OCI-LY1 (cell line): ENCODE results near the gene EWSR1.

Experiments used
- H2AFZ ChIP-seq: fragments of 200-600 bp; sonication (generic), shearing (Covaris generic); 2 replicates; pipeline ENCODE4 v1.6.0; 2014; ENCODE audit warnings: antibody characterized with exemption, mild to moderate bottlenecking, low read length
- H3F3A ChIP-seq: fragments of 200-600 bp; sonication (generic), shearing (Covaris generic); 2 replicates; pipeline ENCODE4 v1.6.0; 2014; ENCODE audit warnings: mild to moderate bottlenecking, antibody characterized with exemption, low read length, moderate library complexity; ENCODE audit not compliant: insufficient read depth
- H3K27ac ChIP-seq: fragments of 200-600 bp; sonication (generic); 2 replicates; pipeline ENCODE4 v1.5.1; 2014; ENCODE audit warnings: low read length, mixed run types, mild to moderate bottlenecking, low read depth; ENCODE audit not compliant: poor library complexity, severe bottlenecking
- H3K27me3 ChIP-seq: fragments of 200-600 bp; sonication (generic); 2 replicates; pipeline ENCODE4 v1.6.0; 2014; ENCODE audit warnings: antibody characterized with exemption, mild to moderate bottlenecking, low read length, moderate library complexity; ENCODE audit not compliant: insufficient read depth
- H3K36me3 ChIP-seq: fragments of 200-600 bp; sonication (generic); 2 replicates; pipeline ENCODE4 v1.6.1; 2014; ENCODE audit warnings: mild to moderate bottlenecking, antibody characterized with exemption, low read length, moderate library complexity, mixed read lengths; ENCODE audit not compliant: insufficient read depth
- H3K4me1 ChIP-seq: fragments of 200-600 bp; sonication (generic); 2 replicates; pipeline ENCODE4 v1.5.1; 2014; ENCODE audit warnings: mild to moderate bottlenecking, low read length, moderate library complexity; ENCODE audit not compliant: insufficient read depth, severe bottlenecking
- H3K4me2 ChIP-seq: fragments of 200-600 bp; sonication (generic), shearing (Covaris generic); 2 replicates; pipeline ENCODE4 v1.6.1; 2014; ENCODE audit warnings: low read length
- H3K4me3 ChIP-seq: fragments of 200-600 bp; sonication (generic); 2 replicates; pipeline ENCODE4 v1.5.1; 2014; ENCODE audit warnings: low read length, low read depth, mild to moderate bottlenecking, mixed read lengths; ENCODE audit not compliant: poor library complexity, severe bottlenecking
- H3K79me2 ChIP-seq: fragments of 200-600 bp; shearing (Covaris generic); 2 replicates; pipeline ENCODE4 v1.6.1; 2016; ENCODE audit warnings: mixed run types, low read length, mixed read lengths; ENCODE audit not compliant: insufficient read depth
- H3K9ac ChIP-seq: fragments of 200-600 bp; sonication (generic), shearing (Covaris generic); 2 replicates; pipeline ENCODE4 v1.6.1; 2014; ENCODE audit warnings: mild to moderate bottlenecking, low read length, mixed read lengths
- H3K9me2 ChIP-seq: fragments of 200-600 bp; sonication (generic), shearing (Covaris generic); 2 replicates; pipeline ENCODE4 v1.6.1; 2014; ENCODE audit warnings: low read depth, mild to moderate bottlenecking, low read length, mixed read lengths
- H3K9me3 ChIP-seq: fragments of 200-600 bp; shearing (Covaris generic); 2 replicates; pipeline ENCODE4 v1.6.1; 2014; ENCODE audit warnings: low read length, mixed read lengths
- H4K20me1 ChIP-seq: fragments of 200-600 bp; sonication (generic), shearing (Covaris generic); 2 replicates; pipeline ENCODE4 v1.6.0; 2016; ENCODE audit warnings: mild to moderate bottlenecking, low read length; ENCODE audit not compliant: insufficient read depth
- CTCF ChIP-seq: fragments of 200-600 bp; sonication (generic), shearing (Covaris generic); IDR thresholded peaks from 2 replicates; pipeline ENCODE4 v1.5.1; 2017; ENCODE audit warnings: mild to moderate bottlenecking, antibody characterized with exemption, low read length, moderate library complexity, mixed read lengths
- EZH2 ChIP-seq: fragments of 200-600 bp; sonication (generic), shearing (Covaris generic); IDR thresholded peaks from 2 replicates; pipeline ENCODE4 v1.8.0; 2017; ENCODE audit warnings: borderline replicate concordance, mixed run types, mild to moderate bottlenecking, antibody characterized with exemption, low read length, moderate library complexity, mixed read lengths

Gene EWSR1

GRCh38 chr22:29254286-29254660 is 13.8 kb upstream of the EWSR1 start:
- no peak overlapping the region for H3K9ac ChIP-seq
- no peaks in the 10 kb centered on the region for H4K20me1 ChIP-seq
- H3K9me3 ChIP-seq: no peaks in the 10 kb centered on the region
- no peaks in the 10 kb centered on the region for H3K79me2 ChIP-seq
- TF ChIP-seq CTCF (no peak), EZH2 (no peak)
- no peak overlapping the region for H3K27ac ChIP-seq
- no peak overlapping the region for H3K4me2 ChIP-seq
- no peaks in the 10 kb centered on the region for H3K9me2 ChIP-seq
- no peak overlapping the region for H3K4me3 ChIP-seq
- no peaks in the 10 kb centered on the region for H3K4me1 ChIP-seq
- H3K27me3 ChIP-seq: no peaks in the 10 kb centered on the region
- no peaks in the 10 kb centered on the region for H3F3A ChIP-seq
- no peaks in the 10 kb centered on the region for H3K36me3 ChIP-seq
- no peak overlapping the region for H2AFZ ChIP-seq

GRCh38 chr22:29255064-29255621 is 12.9 kb upstream of the EWSR1 start:
- Histone ChIP-seq H4K20me1 (no peaks in the 10 kb centered on the region), H3K9me3 (no peaks in the 10 kb centered on the region), H3F3A (no peaks in the 10 kb centered on the region), H3K79me2 (no peaks in the 10 kb centered on the region), H3K9me2 (no peaks in the 10 kb centered on the region), H3K4me2 (no peak overlapping the region), H3K9ac (no peak overlapping the region), H3K4me3 (no peak overlapping the region), H3K4me1 (no peaks in the 10 kb centered on the region), H3K27ac (no peak overlapping the region), H3K36me3 (peaks cover 5% of the 10 kb centered on the region; the same call in 1 of the 2 replicates), H3K27me3 (no peaks in the 10 kb centered on the region), H2AFZ (no peak overlapping the region)
- TF ChIP-seq EZH2: no peak
- no peak for TF ChIP-seq CTCF

- no peak overlapping the region for H3K27ac ChIP-seq
- no peaks in the 10 kb centered on the region for H3K4me1 ChIP-seq
- no peak overlapping the region for H3K4me3 ChIP-seq
- H3K9me2 ChIP-seq: no peaks in the 10 kb centered on the region
- TF ChIP-seq CTCF (no peak), EZH2 (no peak)
- no peak overlapping the region for H3K4me2 ChIP-seq
- H3F3A ChIP-seq: no peaks in the 10 kb centered on the region
- no peaks in the 10 kb centered on the region for H3K9me3 ChIP-seq
- H2AFZ ChIP-seq: no peak overlapping the region
- peaks cover 9% of the 10 kb centered on the region; the same call in 1 of the 2 replicates for H3K36me3 ChIP-seq
- no peaks in the 10 kb centered on the region for H3K79me2 ChIP-seq
- no peaks in the 10 kb centered on the region for H4K20me1 ChIP-seq
- no peaks in the 10 kb centered on the region for H3K27me3 ChIP-seq
- no peak overlapping the region for H3K9ac ChIP-seq
Observed at GRCh38 chr22:29256606-29257325, 11.3 kb upstream of the EWSR1 start.
